Trophoblast cell (in vitro differentiated cells and primary cell): ENCODE measurements around the gene GHRL.

Source experiments
- DNase-seq, 2 donors: peaks; one replicate each; pipeline ENCODE4 v3.0.0-alpha.2; 2016
- H2AFZ ChIP-seq: 2 replicates; pipeline ENCODE4 v1.6.1; 2013; ENCODE audit warnings: low read length, moderate library complexity, mild to moderate bottlenecking; ENCODE audit not compliant: insufficient read depth, poor library complexity
- H2AK5ac ChIP-seq: 2 replicates; pipeline ENCODE4 v1.6.1; 2013; ENCODE audit warnings: mild to moderate bottlenecking, low read length
- H2BK120ac ChIP-seq: 2 replicates; pipeline ENCODE4 v1.6.1; 2013; ENCODE audit warnings: low read length, mild to moderate bottlenecking, moderate library complexity; ENCODE audit not compliant: insufficient read depth, poor library complexity
- H2BK12ac ChIP-seq: 2 replicates; pipeline ENCODE4 v1.6.1; 2013; ENCODE audit warnings: mild to moderate bottlenecking, low read length, moderate library complexity
- H2BK5ac ChIP-seq: 2 replicates; pipeline ENCODE4 v1.6.1; 2013; ENCODE audit warnings: low read length, low read depth, moderate library complexity, mild to moderate bottlenecking; ENCODE audit not compliant: poor library complexity
- H3K14ac ChIP-seq: 2 replicates; pipeline ENCODE4 v1.6.1; 2013; ENCODE audit warnings: mild to moderate bottlenecking, low read length
- H3K18ac ChIP-seq: 2 replicates; pipeline ENCODE4 v1.6.1; 2013; ENCODE audit warnings: mild to moderate bottlenecking, low read length
- H3K23ac ChIP-seq: 2 replicates; pipeline ENCODE4 v1.6.1; 2013; ENCODE audit warnings: low read length
- H3K27ac ChIP-seq: 2 replicates; pipeline ENCODE4 v1.5.1; 2013; ENCODE audit warnings: low read depth, mild to moderate bottlenecking, inconsistent platforms, low read length, moderate library complexity
- H3K27me3 ChIP-seq: 2 replicates; pipeline ENCODE4 v1.6.1; 2013; ENCODE audit warnings: inconsistent platforms, mild to moderate bottlenecking, low read length, moderate library complexity; ENCODE audit not compliant: insufficient read depth
- H3K36me3 ChIP-seq, 2 experiments: 1 replicate in 1 of 2; 2 replicates in 1 of 2; pipeline ENCODE4 v1.6.1; 2013; ENCODE audit warnings: low read length in 2 of 2, mild to moderate bottlenecking in 2 of 2, moderate library complexity in 1 of 2; ENCODE audit not compliant: insufficient read depth in 2 of 2, control insufficient read depth in 1 of 2
- H3K4ac ChIP-seq: 2 replicates; pipeline ENCODE4 v1.6.1; 2013; ENCODE audit warnings: low read depth, mild to moderate bottlenecking, low read length, moderate library complexity
- H3K4me1 ChIP-seq, 2 experiments: 1 replicate in 1 of 2; 2 replicates in 1 of 2; pipeline ENCODE4 v1.6.1; 2013; ENCODE audit warnings: low read length in 2 of 2, mild to moderate bottlenecking in 2 of 2, moderate library complexity in 1 of 2; ENCODE audit not compliant: insufficient read depth in 2 of 2, control insufficient read depth in 1 of 2
- H3K4me2 ChIP-seq: 2 replicates; pipeline ENCODE4 v1.6.1; 2013; ENCODE audit warnings: inconsistent platforms, mild to moderate bottlenecking, low read length, moderate library complexity
- H3K4me3 ChIP-seq: 2 replicates; pipeline ENCODE4 v1.5.1; 2013; ENCODE audit warnings: mild to moderate bottlenecking, low read depth, low read length, inconsistent platforms
- H3K79me1 ChIP-seq: one replicate; pipeline ENCODE4 v1.6.1; 2013; ENCODE audit warnings: low read length
- H3K79me2 ChIP-seq: 2 replicates; pipeline ENCODE4 v1.6.1; 2013; ENCODE audit warnings: low read length, mild to moderate bottlenecking; ENCODE audit not compliant: control insufficient read depth, insufficient read depth, poor library complexity
- H3K9ac ChIP-seq: 2 replicates; pipeline ENCODE4 v1.6.1; 2013; ENCODE audit warnings: mild to moderate bottlenecking, low read length
- H3K9me3 ChIP-seq: 2 replicates; pipeline ENCODE4 v1.6.1; 2013; ENCODE audit warnings: low read depth, mild to moderate bottlenecking, control low read depth, inconsistent platforms, low read length; ENCODE audit not compliant: insufficient read depth
- H4K12ac ChIP-seq: 2 replicates; pipeline ENCODE4 v1.6.1; 2013; ENCODE audit warnings: low read depth, mild to moderate bottlenecking, low read length, moderate library complexity
- H4K8ac ChIP-seq: 2 replicates; pipeline ENCODE4 v1.6.1; 2013; ENCODE audit warnings: low read depth, mild to moderate bottlenecking, low read length, moderate library complexity
- H4K91ac ChIP-seq: one replicate; pipeline ENCODE4 v1.6.1; 2013; ENCODE audit warnings: low read depth, mild to moderate bottlenecking, low read length, moderate library complexity
- WGBS: extraction: QIAGEN DNeasy Blood & Tissue Kit; methylation state at CpG from one replicate; pipeline ENCODE4 v1.1.7; 2013; ENCODE audit warnings: missing lambda C conversion rate; ENCODE audit not compliant: insufficient read length, insufficient coverage; ENCODE audit errors: extremely low coverage; 5-methylcytosine and 5-hydroxymethylcytosine counted together

Gene GHRL

GRCh38 chr3:10330319-10330718 lies 37.6 kb upstream of the GHRL start:
- H3K9me3 ChIP-seq: no peaks in the 10 kb centered on the region
- WGBS: no CpG with 5 or more reads among the region's 12 CpGs
- H2BK120ac ChIP-seq: no peak overlapping the region
- no peak overlapping the region for H3K4me3 ChIP-seq
- no peak overlapping the region for H2AK5ac ChIP-seq
- H3K18ac ChIP-seq: no peak overlapping the region
- no peak overlapping the region for H3K4ac ChIP-seq
- no peak overlapping the region for H3K14ac ChIP-seq
- H3K27ac ChIP-seq: no peak overlapping the region
- no peak overlapping the region for H3K9ac ChIP-seq
- no peaks in the 10 kb centered on the region for H3K36me3 ChIP-seq
- peaks cover 3% of the 10 kb centered on the region for H3K27me3 ChIP-seq
- no peaks in the 10 kb centered on the region for H3K79me2 ChIP-seq
- H3K79me1 ChIP-seq: no peaks in the 10 kb centered on the region
- DNase-seq: no peak
- no peak overlapping the region for H2BK12ac ChIP-seq
- H2BK5ac ChIP-seq: no peak overlapping the region
- no peak overlapping the region for H4K91ac ChIP-seq
- H2AFZ ChIP-seq: no peak overlapping the region
- H4K12ac ChIP-seq: no peak overlapping the region
- H3K23ac ChIP-seq: no peak overlapping the region
- H3K4me2 ChIP-seq: no peak overlapping the region
- H3K4me1 ChIP-seq: no peaks in the 10 kb centered on the region
- H4K8ac ChIP-seq: no peak overlapping the region

GRCh38 chr3:10329495-10330015 lies 36.8 kb upstream of the GHRL start:
- no peak overlapping the region for H3K4me3 ChIP-seq

GRCh38 chr3:10328460-10329071 lies 35.8 kb upstream of the GHRL start:
- H4K91ac ChIP-seq: no peak overlapping the region
- H2BK12ac ChIP-seq: no peak overlapping the region
- H3K27me3 ChIP-seq: peaks cover 3% of the 10 kb centered on the region
- H3K4me3 ChIP-seq: no peak overlapping the region
- H3K4me1 ChIP-seq: no peaks in the 10 kb centered on the region
- no peak overlapping the region for H3K18ac ChIP-seq
- H3K23ac ChIP-seq: no peak overlapping the region
- H2AFZ ChIP-seq: no peak overlapping the region
- no peak overlapping the region for H3K14ac ChIP-seq
- H2AK5ac ChIP-seq: no peak overlapping the region
- H3K4ac ChIP-seq: no peak overlapping the region
- no CpG with 5 or more reads among the region's 31 CpGs for WGBS
- no peak overlapping the region for H4K8ac ChIP-seq
- H2BK5ac ChIP-seq: no peak overlapping the region
- no peak for DNase-seq
- no peak overlapping the region for H3K9ac ChIP-seq
- no peaks in the 10 kb centered on the region for H3K36me3 ChIP-seq
- no peak overlapping the region for H3K4me2 ChIP-seq
- H4K12ac ChIP-seq: no peak overlapping the region
- no peaks in the 10 kb centered on the region for H3K79me1 ChIP-seq
- no peak overlapping the region for H2BK120ac ChIP-seq
- H3K9me3 ChIP-seq: no peaks in the 10 kb centered on the region
- H3K27ac ChIP-seq: no peak overlapping the region
- no peaks in the 10 kb centered on the region for H3K79me2 ChIP-seq

More at GRCh38 chr3:10329495-10330015, 36.8 kb upstream of the GHRL start:
- Histone ChIP-seq H3K79me1 (no peaks in the 10 kb centered on the region), H4K12ac (no peak overlapping the region), H3K18ac (no peak overlapping the region), H3K14ac (no peak overlapping the region), H3K79me2 (no peaks in the 10 kb centered on the region), H3K4me2 (no peak overlapping the region), H2BK120ac (no peak overlapping the region), H2BK12ac (no peak overlapping the region), H3K27ac (no peak overlapping the region), H2BK5ac (no peak overlapping the region), H3K27me3 (peaks cover 3% of the 10 kb centered on the region), H2AK5ac (no peak overlapping the region), H4K91ac (no peak overlapping the region), H3K9me3 (no peaks in the 10 kb centered on the region), H3K4me1 (no peaks in the 10 kb centered on the region), H4K8ac (no peak overlapping the region), H3K23ac (no peak overlapping the region), H3K36me3 (no peaks in the 10 kb centered on the region), H3K4ac (no peak overlapping the region), H3K9ac (no peak overlapping the region), H2AFZ (no peak overlapping the region)
- WGBS: no CpG with 5 or more reads among the region's 14 CpGs
- no peak for DNase-seq

GRCh38 chr3:10327592-10327991 lies 34.8 kb upstream of the GHRL start:
- H2BK120ac ChIP-seq: no peak overlapping the region
- no peak overlapping the region for H2BK5ac ChIP-seq
- H3K4ac ChIP-seq: no peak overlapping the region
- no peak for DNase-seq
- no peak overlapping the region for H4K91ac ChIP-seq
- no peak overlapping the region for H2BK12ac ChIP-seq
- H2AFZ ChIP-seq: no peak overlapping the region
- H4K12ac ChIP-seq: no peak overlapping the region
- no peak overlapping the region for H3K23ac ChIP-seq
- peaks cover 3% of the 10 kb centered on the region for H3K27me3 ChIP-seq
- no peak overlapping the region for H2AK5ac ChIP-seq
- H3K27ac ChIP-seq: no peak overlapping the region
- no peak overlapping the region for H3K9ac ChIP-seq
- no peaks in the 10 kb centered on the region for H3K4me1 ChIP-seq
- H3K79me1 ChIP-seq: no peaks in the 10 kb centered on the region
- H3K18ac ChIP-seq: no peak overlapping the region
- H3K14ac ChIP-seq: no peak overlapping the region
- H3K4me3 ChIP-seq: no peak overlapping the region
- H4K8ac ChIP-seq: no peak overlapping the region
- H3K79me2 ChIP-seq: no peaks in the 10 kb centered on the region
- WGBS: no CpG with 5 or more reads among the region's 10 CpGs
- H3K4me2 ChIP-seq: no peak overlapping the region
- H3K9me3 ChIP-seq: no peaks in the 10 kb centered on the region
- H3K36me3 ChIP-seq: no peaks in the 10 kb centered on the region
